ENCODE data around the gene HOXD3. TPM values are rescaled to one million over a fixed set of nuclear protein-coding genes. Genes with fewer than 3 reads are reported as not detected.

The HOXD3 gene
- total and polyA plus RNA-seq, 9 of the 15 experiments (the other 6 are each of a cell fraction or from before 2014, with no cell fraction given) = not detected

- H4K20me1 ChIP-seq (replicated peaks; ENCODE audit: control insufficient read depth, insufficient read depth, low read length) = no peaks in the 10 kb centered on the region; the same call in 1 of the 2 replicates
- H3K4me1 ChIP-seq (replicated peaks in 1 of 2; ENCODE audit: control insufficient read depth in 2 of 2, insufficient read depth in 2 of 2, low read length in 2 of 2) = peaks cover 0 to 34% of the 10 kb centered on the region in 2 experiments; a peak in 2 of 5 replicates
- H3K27ac ChIP-seq (ENCODE audit: extremely low read depth, low read depth, low read length) = no peak overlapping the region
- no peaks in the 10 kb centered on the region for H3K9me1 ChIP-seq (ENCODE audit: control insufficient read depth, insufficient read depth, low read length)
- ChIA-PET CTCF (ENCODE audit: low intra/inter-chr PET ratio) (no interaction called here), POLR2A (interaction anchor here (0.6 kb wide), 2 partner anchors 11 to 811 kb away, joined by 3 read pairs; no protein-coding TSS in a partner anchor)
- peaks cover 53 to 68% of the 10 kb centered on the region in 2 experiments for H3K27me3 ChIP-seq (ENCODE audit: control insufficient read depth in 2 of 2, insufficient read depth in 2 of 2, low read length in 2 of 2)
- DNase-seq (ENCODE audit: extremely low read depth in 1 of 4, low spot score in 3 of 4) (no peak), ATAC-seq (no peak), FAIRE-seq (no peak)
- WGBS (ENCODE audit: insufficient coverage, low coverage, missing lambda C conversion rate) = 0% methylated on average over 7 of the region's 7 CpGs
- intact Hi-C loops (cut with micrococcal nuclease) (no loop called here), in situ Hi-C loops (cut with MboI) (no loop called here)
- H3K36me3 ChIP-seq (ENCODE audit: control insufficient read depth, insufficient read depth, low read length) = no peaks in the 10 kb centered on the region
- no peak overlapping the region for H3K4me3 ChIP-seq
- H3K4me2 ChIP-seq (ENCODE audit: insufficient read depth, low read length) = no peak overlapping the region
- H3K9ac ChIP-seq (ENCODE audit: insufficient read depth in 1 of 2, low read depth in 2 of 2, low read length in 2 of 2) = no peak overlapping the region
- no peaks in the 10 kb centered on the region for H3K9me3 ChIP-seq (replicated peaks; ENCODE audit: control insufficient read depth, insufficient read depth, low read depth, low read length)
- TF ChIP-seq CBX2 (IDR thresholded peaks at IDR 0.05; ENCODE audit: insufficient read depth, low read length, poor library complexity, severe bottlenecking) (peak; percentile 84), ZBTB40 (IDR thresholded peaks at IDR 0.05) (no peak), ZBTB40 (CRISPR knock-in tag; IDR thresholded peaks at IDR 0.05) (no peak), BMI1 (IDR thresholded peaks at IDR 0.05; ENCODE audit: low read length) (peak; percentile 11; the same call in 1 of the 2 replicates), ZFP36 (IDR thresholded peaks at IDR 0.05; ENCODE audit: low read depth, low read length, partially characterized antibody) (peak; percentile 2)
- H2AFZ ChIP-seq (ENCODE audit: low read depth, low read length) = no peak overlapping the region
- no TSS peak for BruUV-seq (replicated peaks)
- H3K79me2 ChIP-seq (ENCODE audit: control insufficient read depth, insufficient read depth, low read length) = no peaks in the 10 kb centered on the region
Observed at GRCh38 chr2:176173567-176174381, 16.7 kb downstream of the HOXD3 start.

Measured in K562 (cell line).